SK-N-SH (cell line): ENCODE results near the gene MYORG. TPM values are rescaled to one million over a fixed set of nuclear protein-coding genes. Genes with fewer than 3 reads are reported as not detected.

Experiments
- CTCF ChIA-PET: fragments of 300-600, 350-600 bp; formaldehyde crosslinking; extraction: SDS; loops from one replicate; lab custom pipeline; 2021; lab: Yijun Ruan, JAX
- POLR2A ChIA-PET: fragments of 350-600 bp; sonication (Branson Sonifier 250); formaldehyde crosslinking; extraction: SDS; loops from one replicate; lab custom pipeline; 2020; ENCODE audit warnings: antibody characterized with exemption, inconsistent platforms; lab: Yijun Ruan, JAX
- DNase-seq: peaks from one replicate; pipeline ENCODE4 v3.0.0; 2012
- H2AFZ ChIP-seq: fragments of 200-600 bp; sonication (generic); 2 replicates; pipeline ENCODE4 v1.8.1; 2016; ENCODE audit warnings: antibody characterized with exemption, mild to moderate bottlenecking, low read depth
- H3F3A ChIP-seq: fragments of 200-600 bp; sonication (generic); replicated peaks from 2 replicates; pipeline ENCODE3; 2016; ENCODE audit warnings: antibody characterized with exemption, mild to moderate bottlenecking; ENCODE audit not compliant: insufficient read depth
- H3K27ac ChIP-seq, 2 experiments: fragments of 200-500 bp in 1 of 2; fragments of 200-600 bp in 1 of 2; sonication (Bioruptor generic) in 1 of 2; sonication (generic), shearing (Covaris generic) in 1 of 2; 2 replicates each; pipeline versions ENCODE4 v1.5.1 to v1.6.1; 2014 to 2016; ENCODE audit warnings: low read depth in 2 of 2, inconsistent platforms in 1 of 2, low read length in 1 of 2, mild to moderate bottlenecking in 1 of 2, mixed read lengths in 1 of 2
- H3K27me3 ChIP-seq: fragments of 200-600 bp; sonication (generic), shearing (Covaris generic); 2 replicates; pipeline ENCODE4 v1.6.1; 2016; ENCODE audit warnings: mixed run types; ENCODE audit not compliant: insufficient read depth
- H3K36me3 ChIP-seq, 2 experiments: fragments of 200-500 bp in 1 of 2; fragments of 200-600 bp in 1 of 2; sonication (Bioruptor generic) in 1 of 2; sonication (generic) in 1 of 2; replicated peaks in 1 of 2; 2 replicates each; pipeline versions ENCODE3 to v1.5.1; 2014 to 2016; ENCODE audit warnings: low read length in 1 of 2, mild to moderate bottlenecking in 1 of 2; ENCODE audit not compliant: insufficient read depth in 2 of 2, control insufficient read depth in 1 of 2
- H3K4me1 ChIP-seq, 2 experiments: fragments of 200-500 bp in 1 of 2; fragments of 200-600 bp in 1 of 2; sonication (Bioruptor generic) in 1 of 2; sonication (generic), shearing (Covaris generic) in 1 of 2; 2 replicates each; pipeline versions ENCODE4 v1.5.1 to v1.6.1; 2014 to 2016; ENCODE audit warnings: low read depth in 1 of 2, low read length in 1 of 2, mixed run types in 1 of 2; ENCODE audit not compliant: insufficient read depth in 2 of 2, control insufficient read depth in 1 of 2
- H3K4me2 ChIP-seq: fragments of 200-600 bp; sonication (generic), shearing (Covaris generic); 2 replicates; pipeline ENCODE4 v1.6.1; 2017; ENCODE audit warnings: mixed run types
- H3K4me3 ChIP-seq, 2 experiments: fragments of 200-500 bp in 1 of 2; fragments of 200-600 bp in 1 of 2; sonication (Bioruptor generic) in 1 of 2; sonication (generic), shearing (Covaris generic) in 1 of 2; 2 replicates each; pipeline versions ENCODE4 v1.5.1 to v1.8.1; 2014 to 2016; ENCODE audit warnings: low read depth in 2 of 2, inconsistent platforms in 1 of 2, low read length in 1 of 2, mild to moderate bottlenecking in 1 of 2, mixed read lengths in 1 of 2, moderate library complexity in 1 of 2
- H3K79me2 ChIP-seq: fragments of 200-600 bp; sonication (generic); 2 replicates; pipeline ENCODE4 v1.8.1; 2017; ENCODE audit warnings: mild to moderate bottlenecking; ENCODE audit not compliant: insufficient read depth
- H3K9ac ChIP-seq: fragments of 200-600 bp; sonication (generic); 2 replicates; pipeline ENCODE4 v1.6.1; 2017; ENCODE audit warnings: mixed run types
- H3K9me2 ChIP-seq: fragments of 200-600 bp; sonication (generic); 2 replicates; pipeline ENCODE4 v1.6.1; 2017; ENCODE audit warnings: mixed run types
- H3K9me3 ChIP-seq: fragments of 200-600 bp; sonication (generic); 2 replicates; pipeline ENCODE4 v1.6.1; 2017; ENCODE audit warnings: mixed run types, mild to moderate bottlenecking, moderate library complexity
- H4K20me1 ChIP-seq: fragments of 200-600 bp; sonication (generic); 2 replicates; pipeline ENCODE4 v1.6.1; 2017; ENCODE audit warnings: mild to moderate bottlenecking, mixed run types; ENCODE audit not compliant: insufficient read depth
- CHD2 ChIP-seq: fragments of 150-350 bp; IDR thresholded peaks from 2 replicates; pipeline ENCODE4 v1.6.1; 2018; ENCODE audit warnings: low read length; ENCODE audit not compliant: partially characterized antibody
- ELF1 ChIP-seq: IDR thresholded peaks from 2 replicates; pipeline ENCODE4 v1.4.0; 2012
- EP300 ChIP-seq, 2 experiments: IDR thresholded peaks; 2 replicates each; pipeline versions ENCODE4 v1.4.0 to v1.6.1; 2012; ENCODE audit warnings: borderline replicate concordance in 1 of 2, low read depth in 1 of 2, low read length in 1 of 2
- EZH2phosphoT487 ChIP-seq: fragments of 200-600 bp; sonication (generic); IDR thresholded peaks from 2 replicates; pipeline ENCODE4 v1.6.1; 2017; ENCODE audit warnings: low read depth, mixed run types, mild to moderate bottlenecking, antibody characterized with exemption, moderate library complexity, borderline replicate concordance
- FOSL2 ChIP-seq: IDR thresholded peaks from 2 replicates; pipeline ENCODE4 v1.4.0; 2012; ENCODE audit warnings: low read depth, mild to moderate bottlenecking, moderate library complexity, borderline replicate concordance
- FOXJ3 ChIP-seq: sonication (generic); formaldehyde crosslinking; IDR thresholded peaks from 2 replicates; pipeline ENCODE4 v1.5.1; 2020; ENCODE audit warnings: mild to moderate bottlenecking, missing genetic modification reagents
- FOXM1 ChIP-seq: IDR thresholded peaks from 2 replicates; pipeline ENCODE4 v1.4.0; 2012; ENCODE audit warnings: low read depth, mild to moderate bottlenecking
- GABPA ChIP-seq: IDR thresholded peaks from 2 replicates; pipeline ENCODE4 v1.4.0; 2012; ENCODE audit warnings: low read depth, mild to moderate bottlenecking
- GATA2 ChIP-seq: sonication (generic); formaldehyde crosslinking; IDR thresholded peaks from 2 replicates; pipeline ENCODE4 v1.5.0; 2020; ENCODE audit warnings: mild to moderate bottlenecking, missing genetic modification reagents
- MEF2A ChIP-seq: IDR thresholded peaks from 2 replicates; pipeline ENCODE4 v1.4.0; 2012; ENCODE audit warnings: low read depth, borderline replicate concordance
- MXI1 ChIP-seq: IDR thresholded peaks from 2 replicates; pipeline ENCODE4 v1.6.1; 2012; ENCODE audit warnings: mild to moderate bottlenecking, low read depth, low read length, improper control_type of control experiment
- NRF1 ChIP-seq: IDR thresholded peaks from 2 replicates; pipeline ENCODE4 v1.6.1; 2012; ENCODE audit warnings: low read depth, mild to moderate bottlenecking, low read length
- POLR2AphosphoS5 ChIP-seq: IDR thresholded peaks from 2 replicates; pipeline ENCODE4 v1.6.1; 2012; ENCODE audit warnings: low read depth, low read length
- RAD21 ChIP-seq: IDR thresholded peaks from 2 replicates; pipeline ENCODE4 v1.6.1; 2012; ENCODE audit warnings: mild to moderate bottlenecking, low read length
- RCOR1 ChIP-seq: fragments of 150-350 bp; IDR thresholded peaks from 2 replicates; pipeline ENCODE4 v1.6.1; 2017; ENCODE audit warnings: antibody characterized with exemption, low read length
- RXRA ChIP-seq: IDR thresholded peaks from 2 replicates; pipeline ENCODE4 v1.4.0; 2012; ENCODE audit warnings: low read depth, mild to moderate bottlenecking, borderline replicate concordance
- SMC3 ChIP-seq: IDR thresholded peaks from 2 replicates; pipeline ENCODE4 v1.6.1; 2012; ENCODE audit warnings: low read depth, low read length, improper control_type of control experiment
- TAF1 ChIP-seq: IDR thresholded peaks from 2 replicates; pipeline ENCODE4 v1.6.1; 2012; ENCODE audit warnings: low read depth, mild to moderate bottlenecking, low read length, moderate library complexity, borderline replicate concordance
- TEAD4 ChIP-seq: IDR thresholded peaks from 2 replicates; pipeline ENCODE4 v1.4.0; 2012; ENCODE audit warnings: mild to moderate bottlenecking, borderline replicate concordance; ENCODE audit not compliant: insufficient read depth
- YY1 ChIP-seq: IDR thresholded peaks from 2 replicates; pipeline ENCODE4 v1.4.0; 2012; ENCODE audit warnings: low read depth, mild to moderate bottlenecking
- WGBS: methylation state at CpG from one replicate; pipeline ENCODE4 v1.1.6; 2017; ENCODE audit warnings: low lambda C conversion rate; 5-methylcytosine and 5-hydroxymethylcytosine counted together
- polyA plus RNA-seq, 3 experiments: library from polyadenylated mRNA; depleted of rRNA; stranded (reverse); fragments of >200 nt; gene quantifications; 2 replicates each; pipeline ENCODE4 v1.2.3, GENCODE V29; 2012
- TF ChIP-seq, protein P1 (sequence below): fragments of 200-600 bp; sonication (generic); IDR thresholded peaks from 2 replicates; pipeline ENCODE4 v1.6.1; 2017; ENCODE audit warnings: antibody characterized with exemption, mild to moderate bottlenecking, moderate library complexity
- TF ChIP-seq, protein P2 (sequence below): fragments of 150-350 bp; IDR thresholded peaks from 2 replicates; pipeline ENCODE4 v1.6.1; 2017; ENCODE audit warnings: antibody characterized with exemption, low read length, low read depth, borderline replicate concordance
- TF ChIP-seq, protein P3 (sequence below): fragments of 150-350 bp; IDR thresholded peaks from 2 replicates; pipeline ENCODE4 v1.6.1; 2016; ENCODE audit warnings: mild to moderate bottlenecking, low read depth, low read length
- TF ChIP-seq, protein P4 (sequence below): IDR thresholded peaks from 2 replicates; pipeline ENCODE4 v1.4.0; 2012; ENCODE audit warnings: low read depth, borderline replicate concordance
- TF ChIP-seq, protein P5 (sequence below): IDR thresholded peaks from 2 replicates; pipeline ENCODE4 v1.4.0; 2012; ENCODE audit warnings: low read depth, borderline replicate concordance
- TF ChIP-seq, protein P6 (sequence below): IDR thresholded peaks from 2 replicates; pipeline ENCODE4; 2012

The MYORG gene
- polyA plus RNA-seq, 1 of the 3 experiments (the other 2 are of a cell fraction) = 1.1 TPM

DNA sequence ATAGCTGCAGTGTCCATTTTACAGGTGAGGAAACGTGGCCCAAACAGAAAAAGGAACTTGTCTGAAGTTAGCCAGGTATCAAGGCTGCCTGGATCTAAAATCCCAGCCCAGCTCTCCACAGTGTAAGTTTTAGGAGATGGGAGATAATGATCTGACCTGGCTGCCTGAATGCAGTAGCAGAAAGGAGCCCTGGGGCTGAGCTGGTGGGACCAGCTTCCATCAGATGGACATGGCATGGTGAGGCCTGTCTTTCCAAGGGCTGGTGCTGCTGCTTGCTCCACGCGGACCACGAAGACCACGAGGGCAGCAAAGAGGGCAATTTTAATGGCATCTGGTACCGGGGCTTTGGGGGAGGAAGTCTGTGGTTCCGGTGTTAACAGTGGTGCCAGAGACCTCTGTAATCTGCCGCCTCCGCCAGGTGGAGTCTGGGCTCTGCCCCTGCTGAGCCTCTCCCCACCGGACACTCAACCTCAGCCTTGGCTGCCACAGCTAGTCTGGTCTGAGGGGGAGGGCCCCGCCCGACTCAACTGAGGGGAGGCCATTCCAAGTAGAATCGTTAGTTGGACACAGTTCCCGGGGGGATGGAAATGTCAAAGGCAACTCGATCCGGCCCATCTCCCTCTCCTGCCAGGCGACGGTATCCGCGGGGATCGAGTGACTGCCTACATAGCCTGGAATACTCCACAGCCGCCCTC is 650 bp downstream of the MYORG start:
- POLR2A ChIA-PET = interaction anchor here (1.8 kb wide), 1 partner anchor 30 kb away, joined by 6 read pairs; no protein-coding TSS in a partner anchor
- TF ChIP-seq SMC3 (no peak), MEF2A (no peak), EP300 (IDR thresholded peaks at IDR 0.05; ENCODE audit: borderline replicate concordance in 1 of 2, low read depth in 1 of 2, low read length in 1 of 2) (no peak), POLR2AphosphoS5 (no peak), ELF1 (no peak), TEAD4 (no peak), FOXM1 (no peak), FOSL2 (no peak), RXRA (no peak), FOXJ3 (no peak), MXI1 (peak; percentile 72), GATA2 (CRISPR knock-in tag) (peak; percentile 72), NRF1 (no peak), TAF1 (no peak), YY1 (no peak), RAD21 (peak; percentile 37), GABPA (no peak), CHD2 (no peak), RCOR1 (no peak), EZH2phosphoT487 (no peak)
- TF ChIP-seq, protein P1, sequence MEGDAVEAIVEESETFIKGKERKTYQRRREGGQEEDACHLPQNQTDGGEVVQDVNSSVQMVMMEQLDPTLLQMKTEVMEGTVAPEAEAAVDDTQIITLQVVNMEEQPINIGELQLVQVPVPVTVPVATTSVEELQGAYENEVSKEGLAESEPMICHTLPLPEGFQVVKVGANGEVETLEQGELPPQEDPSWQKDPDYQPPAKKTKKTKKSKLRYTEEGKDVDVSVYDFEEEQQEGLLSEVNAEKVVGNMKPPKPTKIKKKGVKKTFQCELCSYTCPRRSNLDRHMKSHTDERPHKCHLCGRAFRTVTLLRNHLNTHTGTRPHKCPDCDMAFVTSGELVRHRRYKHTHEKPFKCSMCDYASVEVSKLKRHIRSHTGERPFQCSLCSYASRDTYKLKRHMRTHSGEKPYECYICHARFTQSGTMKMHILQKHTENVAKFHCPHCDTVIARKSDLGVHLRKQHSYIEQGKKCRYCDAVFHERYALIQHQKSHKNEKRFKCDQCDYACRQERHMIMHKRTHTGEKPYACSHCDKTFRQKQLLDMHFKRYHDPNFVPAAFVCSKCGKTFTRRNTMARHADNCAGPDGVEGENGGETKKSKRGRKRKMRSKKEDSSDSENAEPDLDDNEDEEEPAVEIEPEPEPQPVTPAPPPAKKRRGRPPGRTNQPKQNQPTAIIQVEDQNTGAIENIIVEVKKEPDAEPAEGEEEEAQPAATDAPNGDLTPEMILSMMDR = peak; percentile 37
- TF ChIP-seq, protein P2, sequence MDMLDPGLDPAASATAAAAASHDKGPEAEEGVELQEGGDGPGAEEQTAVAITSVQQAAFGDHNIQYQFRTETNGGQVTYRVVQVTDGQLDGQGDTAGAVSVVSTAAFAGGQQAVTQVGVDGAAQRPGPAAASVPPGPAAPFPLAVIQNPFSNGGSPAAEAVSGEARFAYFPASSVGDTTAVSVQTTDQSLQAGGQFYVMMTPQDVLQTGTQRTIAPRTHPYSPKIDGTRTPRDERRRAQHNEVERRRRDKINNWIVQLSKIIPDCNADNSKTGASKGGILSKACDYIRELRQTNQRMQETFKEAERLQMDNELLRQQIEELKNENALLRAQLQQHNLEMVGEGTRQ = no peak
- TF ChIP-seq, protein P3, sequence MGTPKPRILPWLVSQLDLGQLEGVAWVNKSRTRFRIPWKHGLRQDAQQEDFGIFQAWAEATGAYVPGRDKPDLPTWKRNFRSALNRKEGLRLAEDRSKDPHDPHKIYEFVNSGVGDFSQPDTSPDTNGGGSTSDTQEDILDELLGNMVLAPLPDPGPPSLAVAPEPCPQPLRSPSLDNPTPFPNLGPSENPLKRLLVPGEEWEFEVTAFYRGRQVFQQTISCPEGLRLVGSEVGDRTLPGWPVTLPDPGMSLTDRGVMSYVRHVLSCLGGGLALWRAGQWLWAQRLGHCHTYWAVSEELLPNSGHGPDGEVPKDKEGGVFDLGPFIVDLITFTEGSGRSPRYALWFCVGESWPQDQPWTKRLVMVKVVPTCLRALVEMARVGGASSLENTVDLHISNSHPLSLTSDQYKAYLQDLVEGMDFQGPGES = no peak
- TF ChIP-seq, protein P4, sequence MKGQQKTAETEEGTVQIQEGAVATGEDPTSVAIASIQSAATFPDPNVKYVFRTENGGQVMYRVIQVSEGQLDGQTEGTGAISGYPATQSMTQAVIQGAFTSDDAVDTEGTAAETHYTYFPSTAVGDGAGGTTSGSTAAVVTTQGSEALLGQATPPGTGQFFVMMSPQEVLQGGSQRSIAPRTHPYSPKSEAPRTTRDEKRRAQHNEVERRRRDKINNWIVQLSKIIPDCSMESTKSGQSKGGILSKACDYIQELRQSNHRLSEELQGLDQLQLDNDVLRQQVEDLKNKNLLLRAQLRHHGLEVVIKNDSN = no peak
- TF ChIP-seq, protein P5, sequence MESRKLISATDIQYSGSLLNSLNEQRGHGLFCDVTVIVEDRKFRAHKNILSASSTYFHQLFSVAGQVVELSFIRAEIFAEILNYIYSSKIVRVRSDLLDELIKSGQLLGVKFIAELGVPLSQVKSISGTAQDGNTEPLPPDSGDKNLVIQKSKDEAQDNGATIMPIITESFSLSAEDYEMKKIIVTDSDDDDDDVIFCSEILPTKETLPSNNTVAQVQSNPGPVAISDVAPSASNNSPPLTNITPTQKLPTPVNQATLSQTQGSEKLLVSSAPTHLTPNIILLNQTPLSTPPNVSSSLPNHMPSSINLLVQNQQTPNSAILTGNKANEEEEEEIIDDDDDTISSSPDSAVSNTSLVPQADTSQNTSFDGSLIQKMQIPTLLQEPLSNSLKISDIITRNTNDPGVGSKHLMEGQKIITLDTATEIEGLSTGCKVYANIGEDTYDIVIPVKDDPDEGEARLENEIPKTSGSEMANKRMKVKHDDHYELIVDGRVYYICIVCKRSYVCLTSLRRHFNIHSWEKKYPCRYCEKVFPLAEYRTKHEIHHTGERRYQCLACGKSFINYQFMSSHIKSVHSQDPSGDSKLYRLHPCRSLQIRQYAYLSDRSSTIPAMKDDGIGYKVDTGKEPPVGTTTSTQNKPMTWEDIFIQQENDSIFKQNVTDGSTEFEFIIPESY = no peak
- TF ChIP-seq, protein P6, sequence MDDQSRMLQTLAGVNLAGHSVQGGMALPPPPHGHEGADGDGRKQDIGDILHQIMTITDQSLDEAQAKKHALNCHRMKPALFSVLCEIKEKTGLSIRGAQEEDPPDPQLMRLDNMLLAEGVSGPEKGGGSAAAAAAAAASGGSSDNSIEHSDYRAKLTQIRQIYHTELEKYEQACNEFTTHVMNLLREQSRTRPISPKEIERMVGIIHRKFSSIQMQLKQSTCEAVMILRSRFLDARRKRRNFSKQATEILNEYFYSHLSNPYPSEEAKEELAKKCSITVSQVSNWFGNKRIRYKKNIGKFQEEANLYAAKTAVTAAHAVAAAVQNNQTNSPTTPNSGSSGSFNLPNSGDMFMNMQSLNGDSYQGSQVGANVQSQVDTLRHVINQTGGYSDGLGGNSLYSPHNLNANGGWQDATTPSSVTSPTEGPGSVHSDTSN = no peak

More for the DNA sequence above, 650 bp downstream of the MYORG start:
- Histone ChIP-seq H3K36me3 (peaks cover 0 to 3% of the 10 kb centered on the region in 2 experiments), H3K9me2 (no peaks in the 10 kb centered on the region), H3K9me3 (no peaks in the 10 kb centered on the region), H3K4me1 (peaks cover 7 to 39% of the 10 kb centered on the region in 2 experiments; a peak in 3 of 4 replicates), H2AFZ (peak overlapping the region; percentile 89; the same call in 1 of the 2 replicates), H3K79me2 (no peaks in the 10 kb centered on the region), H3K27me3 (no peaks in the 10 kb centered on the region), H3K27ac (peak overlapping the region in 1 of 2 experiments; percentile 76; a peak in 2 of 4 replicates), H3K4me3 (peak overlapping the region; percentile 83 to 84), H4K20me1 (no peaks in the 10 kb centered on the region), H3K4me2 (peak overlapping the region; percentile 94), H3F3A (peaks cover 4% of the 10 kb centered on the region), H3K9ac (peak overlapping the region; percentile 57)
- CTCF ChIA-PET = interaction anchor here (0.6 to 8.0 kb wide), 13 partner anchors 11 to 262 kb away, joined by 3 to 149 read pairs (median 4); partner anchors contain the start of gene SIGMAR1
- peak; percentile 76 for DNase-seq
- WGBS = 11% methylated on average over 17 of the region's 22 CpGs
